K562 (cell line): ENCODE data around the gene AIRE. TPM values are rescaled to one million over a fixed set of nuclear protein-coding genes. Genes with fewer than 3 reads are reported as not detected.

ENCODE experiments used
- HOXB6 ChIP-seq: fragments of 250-450 bp; sonication (Bioruptor Pico); IDR thresholded peaks from 2 replicates; pipeline ENCODE4 v1.5.1; 2022; ENCODE audit warnings: mild to moderate bottlenecking, borderline replicate concordance
- KDM1A ChIP-seq, 2 experiments: fragments of 450-650 bp; IDR thresholded peaks; 2 replicates each; pipeline ENCODE4 v1.6.1; 2016; ENCODE audit warnings: mild to moderate bottlenecking in 2 of 2
- KDM2B ChIP-seq: fragments of 250-450 bp; sonication (Bioruptor Pico); IDR thresholded peaks from 2 replicates; pipeline ENCODE4 v1.8.0; 2021; ENCODE audit warnings: mild to moderate bottlenecking, moderate library complexity
- MEIS2 ChIP-seq: fragments of 450-650 bp; IDR thresholded peaks from 2 replicates; pipeline ENCODE4 v1.6.1; 2014; ENCODE audit warnings: mild to moderate bottlenecking; ENCODE audit not compliant: partially characterized antibody
- PRPF4 ChIP-seq: fragments of 200-400 bp; formaldehyde crosslinking; IDR thresholded peaks from one replicate; pipeline ENCODE4 v1.6.1; 2017; ENCODE audit warnings: low read length, low read depth, mild to moderate bottlenecking; ENCODE audit not compliant: insufficient read depth, poor library complexity, severe bottlenecking
- RBM39 ChIP-seq: fragments of 200-400 bp; formaldehyde crosslinking; optimal IDR thresholded peaks from 2 replicates; pipeline ENCODE3; 2018; ENCODE audit warnings: low read depth, low read length
- ZC3H4 ChIP-seq: sonication (generic); formaldehyde crosslinking; IDR thresholded peaks from 2 replicates; pipeline ENCODE4 v1.9.0; 2021; ENCODE audit warnings: missing genetic modification reagents, borderline replicate concordance
- ZNF79 ChIP-seq: fragments of 250-450 bp; sonication (Bioruptor Pico); IDR thresholded peaks from 2 replicates; pipeline ENCODE4 v1.4.0; 2020; ENCODE audit warnings: low read depth, mild to moderate bottlenecking, moderate library complexity
- polyA plus RNA-seq, 8 experiments: library from polyadenylated mRNA; depleted of rRNA in 4 of 8; stranded (reverse) in 5 of 8; unstranded in 3 of 8; fragments of >200 nt; fragmentation: Nextera tagmentation in 2 of 8; fragmentation: Illumina TruSeq in 1 of 8; extraction: Ambion mirVana in 2 of 8; extraction: Trizol in 1 of 8; gene quantifications; 2 replicates each; pipeline versions ENCODE4 v1.2.1 to v1.2.3, GENCODE V29; 2011 to 2014; ENCODE audit warnings: inconsistent platforms in 1 of 8, missing spikeins in 1 of 8
- total RNA-seq, 7 experiments: library from RNA; depleted of rRNA in 6 of 7; stranded (reverse); fragments of >200 nt in 6 of 7; fragmentation: Illumina TruSeq in 2 of 7; extraction: Trizol in 2 of 7; gene quantifications; 2 replicates each; pipeline versions ENCODE4 v1.2.1 to v1.2.3, GENCODE V29; 2011 to 2021; ENCODE audit warnings: low replicate concordance in 1 of 7
- TF ChIP-seq, protein P1 (sequence below): fragments of 450-650 bp; formaldehyde crosslinking; IDR thresholded peaks from 2 replicates; pipeline ENCODE4 v1.4.0; 2020; ENCODE audit warnings: mild to moderate bottlenecking, moderate library complexity
- TF ChIP-seq, protein P2 (sequence below): sonication (generic); formaldehyde crosslinking; IDR thresholded peaks from 2 replicates; pipeline ENCODE4 v1.8.1; 2023; ENCODE audit warnings: mild to moderate bottlenecking, missing genetic modification reagents, moderate library complexity
- TF ChIP-seq, protein P3 (sequence below): fragments of 450-650 bp; IDR thresholded peaks from 2 replicates; pipeline ENCODE4 v1.6.1; 2014; ENCODE audit warnings: low read depth, mild to moderate bottlenecking, moderate library complexity, borderline replicate concordance
- TF ChIP-seq, protein P4 (sequence below): IDR thresholded peaks from 3 replicates; pipeline ENCODE4 v1.6.1; 2011; ENCODE audit warnings: borderline replicate concordance, mild to moderate bottlenecking, moderate library complexity; ENCODE audit not compliant: insufficient read length; ENCODE audit errors: extremely low read depth
- TF ChIP-seq, protein P5 (sequence below), 2 experiments: fragments of 200-800 bp in 1 of 2; sonication (Bioruptor generic) in 1 of 2; sonication (generic) in 1 of 2; formaldehyde crosslinking in 1 of 2; IDR thresholded peaks in 1 of 2; conservative IDR thresholded peaks in 1 of 2; 2 replicates each; pipeline versions ENCODE4 v1.5.0 to v1.6.1; 2016 to 2020; ENCODE audit warnings: missing compliant biosample characterization in 1 of 2, missing genetic modification characterization in 1 of 2, missing genetic modification reagents in 1 of 2

AIRE gene
- total and polyA plus RNA-seq, 9 of the 15 experiments (the other 6 are each of a cell fraction or from before 2014, with no cell fraction given), result 0.01 TPM; not detected in 8

DNA sequence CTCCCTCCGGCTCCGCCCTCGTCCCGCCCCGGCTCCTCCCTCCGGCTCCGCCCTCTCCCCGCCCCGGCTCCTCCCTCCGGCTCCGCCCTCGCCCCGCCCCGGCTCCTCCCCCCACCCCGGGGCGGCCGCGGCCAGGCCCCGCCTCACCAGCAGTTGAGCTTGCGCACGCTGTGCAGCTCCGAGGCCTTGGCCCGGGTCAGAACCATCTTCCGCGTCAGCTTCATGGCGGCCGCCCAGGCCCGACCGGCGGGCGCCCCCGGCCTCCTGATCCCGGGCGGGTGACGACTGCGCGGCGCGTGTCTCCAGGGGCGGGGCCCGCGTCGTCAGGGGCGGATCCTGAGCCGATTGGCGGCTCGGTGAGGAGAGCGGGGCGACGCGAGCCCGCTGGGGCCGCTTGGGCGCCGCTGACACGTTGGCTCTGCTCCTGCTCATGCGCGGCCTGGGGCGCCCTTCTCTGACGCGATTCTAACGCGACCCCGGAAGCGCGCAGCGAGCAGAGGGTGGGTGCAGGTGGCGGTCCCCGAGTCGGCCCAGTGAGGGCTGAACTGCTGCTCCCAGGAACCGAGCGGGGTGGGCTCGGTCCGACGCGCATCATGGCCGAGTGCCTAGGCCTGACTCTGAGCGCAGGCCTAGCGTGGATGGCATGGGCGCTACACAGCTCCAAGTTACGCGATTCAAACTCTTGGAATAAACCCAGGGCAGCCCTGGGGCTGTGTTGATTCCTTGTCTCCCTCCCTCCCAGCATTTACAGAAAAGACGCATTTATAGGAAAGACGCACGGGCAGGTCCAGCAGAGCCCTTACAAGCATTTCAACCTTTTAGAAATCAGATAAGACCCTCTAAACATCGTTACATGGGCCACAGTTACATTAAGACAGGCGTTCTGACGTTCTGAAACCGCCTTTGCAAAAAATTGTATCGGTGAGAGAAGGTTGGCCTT is 53.6 kb downstream of the AIRE start, which contains the start of gene CFAP410 (continued):
- TF ChIP-seq, protein P1, sequence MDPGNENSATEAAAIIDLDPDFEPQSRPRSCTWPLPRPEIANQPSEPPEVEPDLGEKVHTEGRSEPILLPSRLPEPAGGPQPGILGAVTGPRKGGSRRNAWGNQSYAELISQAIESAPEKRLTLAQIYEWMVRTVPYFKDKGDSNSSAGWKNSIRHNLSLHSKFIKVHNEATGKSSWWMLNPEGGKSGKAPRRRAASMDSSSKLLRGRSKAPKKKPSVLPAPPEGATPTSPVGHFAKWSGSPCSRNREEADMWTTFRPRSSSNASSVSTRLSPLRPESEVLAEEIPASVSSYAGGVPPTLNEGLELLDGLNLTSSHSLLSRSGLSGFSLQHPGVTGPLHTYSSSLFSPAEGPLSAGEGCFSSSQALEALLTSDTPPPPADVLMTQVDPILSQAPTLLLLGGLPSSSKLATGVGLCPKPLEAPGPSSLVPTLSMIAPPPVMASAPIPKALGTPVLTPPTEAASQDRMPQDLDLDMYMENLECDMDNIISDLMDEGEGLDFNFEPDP, result peak; percentile 59; the same call in 1 of the 2 replicates
- no peak for TF ChIP-seq KDM1A (IDR thresholded peaks at IDR 0.05)
- no peak for TF ChIP-seq PRPF4
- TF ChIP-seq, protein P2, sequence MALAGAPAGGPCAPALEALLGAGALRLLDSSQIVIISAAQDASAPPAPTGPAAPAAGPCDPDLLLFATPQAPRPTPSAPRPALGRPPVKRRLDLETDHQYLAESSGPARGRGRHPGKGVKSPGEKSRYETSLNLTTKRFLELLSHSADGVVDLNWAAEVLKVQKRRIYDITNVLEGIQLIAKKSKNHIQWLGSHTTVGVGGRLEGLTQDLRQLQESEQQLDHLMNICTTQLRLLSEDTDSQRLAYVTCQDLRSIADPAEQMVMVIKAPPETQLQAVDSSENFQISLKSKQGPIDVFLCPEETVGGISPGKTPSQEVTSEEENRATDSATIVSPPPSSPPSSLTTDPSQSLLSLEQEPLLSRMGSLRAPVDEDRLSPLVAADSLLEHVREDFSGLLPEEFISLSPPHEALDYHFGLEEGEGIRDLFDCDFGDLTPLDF (CRISPR knock-in tag), result peak; percentile 80; the same call in 1 of the 2 replicates
- TF ChIP-seq ZC3H4, result no peak; the same call in 1 of the 2 replicates
- no peak for TF ChIP-seq HOXB6
- 0 out of 2 replicates have a peak, but pooled peaks have one; percentile 71 for TF ChIP-seq KDM2B (CRISPR knock-in tag)
- TF ChIP-seq, protein P3, sequence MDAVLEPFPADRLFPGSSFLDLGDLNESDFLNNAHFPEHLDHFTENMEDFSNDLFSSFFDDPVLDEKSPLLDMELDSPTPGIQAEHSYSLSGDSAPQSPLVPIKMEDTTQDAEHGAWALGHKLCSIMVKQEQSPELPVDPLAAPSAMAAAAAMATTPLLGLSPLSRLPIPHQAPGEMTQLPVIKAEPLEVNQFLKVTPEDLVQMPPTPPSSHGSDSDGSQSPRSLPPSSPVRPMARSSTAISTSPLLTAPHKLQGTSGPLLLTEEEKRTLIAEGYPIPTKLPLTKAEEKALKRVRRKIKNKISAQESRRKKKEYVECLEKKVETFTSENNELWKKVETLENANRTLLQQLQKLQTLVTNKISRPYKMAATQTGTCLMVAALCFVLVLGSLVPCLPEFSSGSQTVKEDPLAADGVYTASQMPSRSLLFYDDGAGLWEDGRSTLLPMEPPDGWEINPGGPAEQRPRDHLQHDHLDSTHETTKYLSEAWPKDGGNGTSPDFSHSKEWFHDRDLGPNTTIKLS, result peak; percentile 100
- TF ChIP-seq ZNF79 (CRISPR knock-in tag), result 0 out of 2 replicates have a peak, but pooled peaks have one; percentile 30
- TF ChIP-seq, protein P4, sequence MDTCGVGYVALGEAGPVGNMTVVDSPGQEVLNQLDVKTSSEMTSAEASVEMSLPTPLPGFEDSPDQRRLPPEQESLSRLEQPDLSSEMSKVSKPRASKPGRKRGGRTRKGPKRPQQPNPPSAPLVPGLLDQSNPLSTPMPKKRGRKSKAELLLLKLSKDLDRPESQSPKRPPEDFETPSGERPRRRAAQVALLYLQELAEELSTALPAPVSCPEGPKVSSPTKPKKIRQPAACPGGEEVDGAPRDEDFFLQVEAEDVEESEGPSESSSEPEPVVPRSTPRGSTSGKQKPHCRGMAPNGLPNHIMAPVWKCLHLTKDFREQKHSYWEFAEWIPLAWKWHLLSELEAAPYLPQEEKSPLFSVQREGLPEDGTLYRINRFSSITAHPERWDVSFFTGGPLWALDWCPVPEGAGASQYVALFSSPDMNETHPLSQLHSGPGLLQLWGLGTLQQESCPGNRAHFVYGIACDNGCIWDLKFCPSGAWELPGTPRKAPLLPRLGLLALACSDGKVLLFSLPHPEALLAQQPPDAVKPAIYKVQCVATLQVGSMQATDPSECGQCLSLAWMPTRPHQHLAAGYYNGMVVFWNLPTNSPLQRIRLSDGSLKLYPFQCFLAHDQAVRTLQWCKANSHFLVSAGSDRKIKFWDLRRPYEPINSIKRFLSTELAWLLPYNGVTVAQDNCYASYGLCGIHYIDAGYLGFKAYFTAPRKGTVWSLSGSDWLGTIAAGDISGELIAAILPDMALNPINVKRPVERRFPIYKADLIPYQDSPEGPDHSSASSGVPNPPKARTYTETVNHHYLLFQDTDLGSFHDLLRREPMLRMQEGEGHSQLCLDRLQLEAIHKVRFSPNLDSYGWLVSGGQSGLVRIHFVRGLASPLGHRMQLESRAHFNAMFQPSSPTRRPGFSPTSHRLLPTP, result no peak
- peak; percentile 84 for TF ChIP-seq MEIS2
- TF ChIP-seq RBM39, result no peak
- TF ChIP-seq, protein P5, sequence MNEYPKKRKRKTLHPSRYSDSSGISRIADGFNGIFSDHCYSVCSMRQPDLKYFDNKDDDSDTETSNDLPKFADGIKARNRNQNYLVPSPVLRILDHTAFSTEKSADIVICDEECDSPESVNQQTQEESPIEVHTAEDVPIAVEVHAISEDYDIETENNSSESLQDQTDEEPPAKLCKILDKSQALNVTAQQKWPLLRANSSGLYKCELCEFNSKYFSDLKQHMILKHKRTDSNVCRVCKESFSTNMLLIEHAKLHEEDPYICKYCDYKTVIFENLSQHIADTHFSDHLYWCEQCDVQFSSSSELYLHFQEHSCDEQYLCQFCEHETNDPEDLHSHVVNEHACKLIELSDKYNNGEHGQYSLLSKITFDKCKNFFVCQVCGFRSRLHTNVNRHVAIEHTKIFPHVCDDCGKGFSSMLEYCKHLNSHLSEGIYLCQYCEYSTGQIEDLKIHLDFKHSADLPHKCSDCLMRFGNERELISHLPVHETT (CRISPR knock-in tag; conservative IDR thresholded peaks at IDR 0.05 in 1 of 2, IDR thresholded peaks at IDR 0.05 in 1 of 2), result peak in 1 of 2 experiments; percentile 78; a peak in 1 of 4 replicates
